HT-29 (cell line): Measurements from ENCODE around the gene HINT3. TPM values are rescaled to one million over a fixed set of nuclear protein-coding genes. Genes with fewer than 3 reads are reported as not detected.
"Not testable (repeated sequence)": the region's sequence is repeated elsewhere in the genome, so short reads cannot be mapped to it uniquely, and the experiment has no call there.

Source experiments
- DNase-seq: peaks from one replicate; pipeline ENCODE4 v3.0.0-alpha.2; 2015; ENCODE audit warnings: low spot score
- small RNA-seq: library from RNA; depleted of rRNA; stranded (forward); fragments of <200 nt; gene quantifications from one replicate; pipeline ENCODE3, GENCODE V24; 2014
- total RNA-seq: library from RNA; depleted of rRNA; stranded (reverse); fragments of >200 nt; shearing (Covaris generic); gene quantifications from 2 replicates; pipeline ENCODE4 v1.2.3, GENCODE V29; 2014; rRNA removed

Gene HINT3
- total RNA-seq, 1 experiment from 2014 or later: 7.1 TPM

- DNase-seq: peak; percentile 75
Observed at GRCh38 chr6:125995972-125996580, 39.5 kb downstream of the HINT3 start.

GRCh38 chr6:126002755-126003679, 46.4 kb downstream of the HINT3 start:
- no peak for DNase-seq

- no peak for DNase-seq
Observed at GRCh38 chr6:126007800-126008199, 51.2 kb downstream of the HINT3 start.

GRCh38 chr6:126010040-126010439, 53.5 kb downstream of the HINT3 start:
- DNase-seq: no peak

GRCh38 chr6:126015863-126016262, 59.3 kb downstream of the HINT3 start:
- DNase-seq: no peak

GRCh38 chr6:126016591-126016990, 60.0 kb downstream of the HINT3 start:
- no peak for DNase-seq

- DNase-seq: no peak
Observed at GRCh38 chr6:126017668-126018067, 61.1 kb downstream of the HINT3 start.

GRCh38 chr6:126020305-126021050, 63.9 kb downstream of the HINT3 start:
- no peak for DNase-seq

- not testable (repeated sequence) for DNase-seq
Observed at GRCh38 chr6:126023474-126023873, 66.9 kb downstream of the HINT3 start.

- no peak for DNase-seq
Observed at GRCh38 chr6:126026001-126026400, 69.4 kb downstream of the HINT3 start.

GRCh38 chr6:126027601-126028000, 71.0 kb downstream of the HINT3 start:
- DNase-seq: no peak

Small RNA genes within 50 kb of the gene (small RNA-seq; reads per million reads assigned to genes)
- gene RNA5SP216: not detected

Other genes with a start within 250 kb of the HINT3 start
- 0.08 TPM in 1 of 2 replicates, not detected in the other for gene HEY2, start 207.1 kb upstream of the HINT3 start, total RNA-seq
- gene NCOA7, start 165.8 kb upstream of the HINT3 start, total RNA-seq: 11.6 and 13.3 TPM in 2 replicates
- gene TRMT11, start 29.8 kb downstream of the HINT3 start, total RNA-seq: 13.8 and 16.6 TPM in 2 replicates